Activated T-helper 17 cell treated with anti-CD3 and anti-CD28 coated beads, Interleukin-2, amount 50 U/mL, for 72 hours (primary cell): Measurements from ENCODE around the gene MUSK. TPM values are rescaled to one million over a fixed set of nuclear protein-coding genes. Genes with fewer than 3 reads are reported as not detected.
"Not testable (repeated sequence)": the region's sequence is repeated elsewhere in the genome, so short reads cannot be mapped to it uniquely, and the experiment has no call there.

ENCODE experiments used
- ATAC-seq: fragments of 150-1000 bp; cut with Tn5 transposase; replicated peaks from 2 replicates; pipeline ENCODE4 v1.10.0; 2021; ENCODE audit warnings: mild to moderate bottlenecking, moderate library complexity
- H3K27ac Mint-ChIP-seq: one replicate; pipeline ENCODE4 v1.8.0; 2022; ENCODE audit warnings: mixed read lengths
- H3K27me3 Mint-ChIP-seq: one replicate; pipeline ENCODE4 v1.8.0; 2022; ENCODE audit warnings: mixed read lengths
- H3K36me3 Mint-ChIP-seq: one replicate; pipeline ENCODE4 v1.8.0; 2022; ENCODE audit warnings: low read depth, mild to moderate bottlenecking, mixed read lengths
- H3K4me1 Mint-ChIP-seq: one replicate; pipeline ENCODE4 v1.8.0; 2022; ENCODE audit warnings: mixed read lengths
- H3K4me3 Mint-ChIP-seq: one replicate; pipeline ENCODE4 v1.8.0; 2022; ENCODE audit warnings: mild to moderate bottlenecking, mixed read lengths
- H3K9me3 Mint-ChIP-seq: one replicate; pipeline ENCODE4 v1.8.0; 2022; ENCODE audit warnings: mixed read lengths
- total RNA-seq, 2 donors: library from RNA; stranded (reverse); gene quantifications; one replicate each; pipeline ENCODE4 v1.2.3, GENCODE V29; 2022

MUSK gene
- total RNA-seq, 2 donors from 2014 or later: not detected

- Mint-ChIP-seq H3K27ac (no peak overlapping the region), H3K36me3 (no peaks in the 10 kb centered on the region), H3K27me3 (no peaks in the 10 kb centered on the region), H3K4me1 (no peaks in the 10 kb centered on the region), H3K9me3 (peaks cover 3% of the 10 kb centered on the region), H3K4me3 (no peak overlapping the region)
- no peak for ATAC-seq
These were observed 8.6 kb upstream of the MUSK start for GRCh38 chr9:110659891-110660541.

- no peak for ATAC-seq
- no peak overlapping the region for H3K4me3 Mint-ChIP-seq
- H3K4me1 Mint-ChIP-seq: no peaks in the 10 kb centered on the region
- H3K27ac Mint-ChIP-seq: no peak overlapping the region
- H3K9me3 Mint-ChIP-seq: no peaks in the 10 kb centered on the region
- H3K27me3 Mint-ChIP-seq: no peaks in the 10 kb centered on the region
- no peaks in the 10 kb centered on the region for H3K36me3 Mint-ChIP-seq
These were observed 842 bp downstream of the MUSK start for GRCh38 chr9:110669433-110669832.

GRCh38 chr9:110671849-110672248, 3.3 kb downstream of the MUSK start:
- Mint-ChIP-seq H3K27ac (no peak overlapping the region), H3K9me3 (peaks cover 3% of the 10 kb centered on the region)

GRCh38 chr9:110672873-110673510, 4.4 kb downstream of the MUSK start:
- no peak for ATAC-seq
- no peaks in the 10 kb centered on the region for H3K27me3 Mint-ChIP-seq
- H3K4me1 Mint-ChIP-seq: no peaks in the 10 kb centered on the region
- no peaks in the 10 kb centered on the region for H3K36me3 Mint-ChIP-seq
- no peak overlapping the region for H3K4me3 Mint-ChIP-seq
- peaks cover 11% of the 10 kb centered on the region for H3K9me3 Mint-ChIP-seq
- H3K27ac Mint-ChIP-seq: no peak overlapping the region

More at GRCh38 chr9:110671849-110672248, 3.3 kb downstream of the MUSK start:
- H3K4me3 Mint-ChIP-seq: no peak overlapping the region
- H3K36me3 Mint-ChIP-seq: no peaks in the 10 kb centered on the region
- no peaks in the 10 kb centered on the region for H3K4me1 Mint-ChIP-seq
- no peak for ATAC-seq
- no peaks in the 10 kb centered on the region for H3K27me3 Mint-ChIP-seq

- Mint-ChIP-seq H3K27me3 (no peaks in the 10 kb centered on the region), H3K9me3 (no peaks in the 10 kb centered on the region), H3K36me3 (no peaks in the 10 kb centered on the region), H3K4me3 (no peak overlapping the region), H3K4me1 (no peaks in the 10 kb centered on the region), H3K27ac (no peak overlapping the region)
- peak; percentile 24 for ATAC-seq
These were observed 18.9 kb downstream of the MUSK start for GRCh38 chr9:110687497-110687896.

- H3K4me1 Mint-ChIP-seq: no peaks in the 10 kb centered on the region
- H3K27ac Mint-ChIP-seq: no peak overlapping the region
These were observed 19.7 kb downstream of the MUSK start for GRCh38 chr9:110688329-110688728.

GRCh38 chr9:110691002-110691549, 22.5 kb downstream of the MUSK start:
- Mint-ChIP-seq H3K9me3 (no peaks in the 10 kb centered on the region), H3K27me3 (no peaks in the 10 kb centered on the region), H3K4me1 (no peaks in the 10 kb centered on the region), H3K36me3 (no peaks in the 10 kb centered on the region), H3K27ac (no peak overlapping the region), H3K4me3 (no peak overlapping the region)
- ATAC-seq: peak; percentile 63

More at GRCh38 chr9:110688329-110688728, 19.7 kb downstream of the MUSK start:
- Mint-ChIP-seq H3K36me3 (no peaks in the 10 kb centered on the region), H3K4me3 (no peak overlapping the region), H3K27me3 (no peaks in the 10 kb centered on the region), H3K9me3 (no peaks in the 10 kb centered on the region)
- peak; percentile 29 for ATAC-seq

GRCh38 chr9:110695846-110696245, 27.3 kb downstream of the MUSK start:
- not testable (repeated sequence) for H3K9me3 Mint-ChIP-seq, H3K27me3 Mint-ChIP-seq, ATAC-seq, H3K36me3 Mint-ChIP-seq, H3K4me3 Mint-ChIP-seq, H3K27ac Mint-ChIP-seq, H3K4me1 Mint-ChIP-seq

GRCh38 chr9:110700953-110701352, 32.4 kb downstream of the MUSK start:
- no peak for ATAC-seq
- H3K36me3 Mint-ChIP-seq: no peaks in the 10 kb centered on the region
- H3K4me1 Mint-ChIP-seq: no peaks in the 10 kb centered on the region
- peaks cover 3% of the 10 kb centered on the region for H3K27me3 Mint-ChIP-seq
- no peak overlapping the region for H3K27ac Mint-ChIP-seq
- no peak overlapping the region for H3K4me3 Mint-ChIP-seq
- peaks cover 4% of the 10 kb centered on the region for H3K9me3 Mint-ChIP-seq

GRCh38 chr9:110703669-110704068, 35.1 kb downstream of the MUSK start:
- no peak overlapping the region for H3K4me3 Mint-ChIP-seq
- H3K4me1 Mint-ChIP-seq: no peaks in the 10 kb centered on the region
- no peaks in the 10 kb centered on the region for H3K36me3 Mint-ChIP-seq
- no peak for ATAC-seq
- H3K27ac Mint-ChIP-seq: no peak overlapping the region
- H3K27me3 Mint-ChIP-seq: peaks cover 3% of the 10 kb centered on the region
- H3K9me3 Mint-ChIP-seq: peaks cover 4% of the 10 kb centered on the region

- Mint-ChIP-seq H3K4me1 (no peaks in the 10 kb centered on the region), H3K36me3 (no peaks in the 10 kb centered on the region), H3K27me3 (no peaks in the 10 kb centered on the region), H3K9me3 (no peaks in the 10 kb centered on the region), H3K27ac (no peak overlapping the region), H3K4me3 (no peak overlapping the region)
- ATAC-seq: no peak
These were observed 38.8 kb downstream of the MUSK start for GRCh38 chr9:110707419-110707818.

GRCh38 chr9:110710420-110710819, 41.8 kb downstream of the MUSK start:
- no peak for ATAC-seq
- no peak overlapping the region for H3K27ac Mint-ChIP-seq
- no peaks in the 10 kb centered on the region for H3K27me3 Mint-ChIP-seq
- no peaks in the 10 kb centered on the region for H3K4me1 Mint-ChIP-seq
- no peak overlapping the region for H3K4me3 Mint-ChIP-seq
- H3K9me3 Mint-ChIP-seq: peaks cover 5% of the 10 kb centered on the region
- H3K36me3 Mint-ChIP-seq: no peaks in the 10 kb centered on the region

- H3K4me1 Mint-ChIP-seq: no peaks in the 10 kb centered on the region
- H3K27ac Mint-ChIP-seq: no peak overlapping the region
- H3K27me3 Mint-ChIP-seq: no peaks in the 10 kb centered on the region
- no peak for ATAC-seq
- no peak overlapping the region for H3K4me3 Mint-ChIP-seq
- H3K36me3 Mint-ChIP-seq: no peaks in the 10 kb centered on the region
- peaks cover 5% of the 10 kb centered on the region for H3K9me3 Mint-ChIP-seq
These were observed 44.4 kb downstream of the MUSK start for GRCh38 chr9:110712955-110713354.

GRCh38 chr9:110714314-110714713, 45.7 kb downstream of the MUSK start:
- Mint-ChIP-seq H3K9me3 (peaks cover 10% of the 10 kb centered on the region), H3K4me3 (no peak overlapping the region), H3K4me1 (no peaks in the 10 kb centered on the region)

GRCh38 chr9:110728058-110728457, 59.5 kb downstream of the MUSK start:
- no peaks in the 10 kb centered on the region for H3K36me3 Mint-ChIP-seq
- ATAC-seq: no peak

More at GRCh38 chr9:110714314-110714713, 45.7 kb downstream of the MUSK start:
- Mint-ChIP-seq H3K36me3 (no peaks in the 10 kb centered on the region), H3K27me3 (no peaks in the 10 kb centered on the region), H3K27ac (no peak overlapping the region)
- ATAC-seq: no peak

More at GRCh38 chr9:110728058-110728457, 59.5 kb downstream of the MUSK start:
- no peaks in the 10 kb centered on the region for H3K4me1 Mint-ChIP-seq
- no peaks in the 10 kb centered on the region for H3K27me3 Mint-ChIP-seq
- H3K4me3 Mint-ChIP-seq: no peak overlapping the region
- H3K27ac Mint-ChIP-seq: no peak overlapping the region
- peaks cover 3% of the 10 kb centered on the region for H3K9me3 Mint-ChIP-seq
